DOHH2 (cell line): ENCODE data around the gene ANKRD40CL.

Experiments used
- H3F3A ChIP-seq: fragments of 200-600 bp; sonication (generic), shearing (Covaris generic); 2 replicates; pipeline ENCODE4 v1.6.0; 2016; ENCODE audit warnings: antibody characterized with exemption, mild to moderate bottlenecking; ENCODE audit not compliant: control insufficient read depth, insufficient read depth
- H3K27ac ChIP-seq: fragments of 200-600 bp; sonication (generic); 2 replicates; pipeline ENCODE4 v1.5.1; 2014; ENCODE audit warnings: low read depth, mild to moderate bottlenecking, low read length, moderate library complexity
- H3K27me3 ChIP-seq: fragments of 200-600 bp; sonication (generic); 2 replicates; pipeline ENCODE4 v1.6.1; 2014; ENCODE audit warnings: mild to moderate bottlenecking, low read length, mixed read lengths; ENCODE audit not compliant: control insufficient read depth
- H3K36me3 ChIP-seq: fragments of 200-600 bp; sonication (generic); 2 replicates; pipeline ENCODE4 v1.6.1; 2014; ENCODE audit warnings: mild to moderate bottlenecking, low read length, moderate library complexity, mixed read lengths; ENCODE audit not compliant: control insufficient read depth
- H3K4me1 ChIP-seq: fragments of 200-600 bp; sonication (generic); 2 replicates; pipeline ENCODE4 v1.6.1; 2014; ENCODE audit warnings: mild to moderate bottlenecking, low read length, mixed read lengths; ENCODE audit not compliant: control insufficient read depth
- H3K4me2 ChIP-seq: fragments of 200-600 bp; sonication (generic); 2 replicates; pipeline ENCODE4 v1.6.0; 2014; ENCODE audit warnings: mild to moderate bottlenecking, low read length, moderate library complexity
- H3K4me3 ChIP-seq: fragments of 200-600 bp; sonication (generic); 2 replicates; pipeline ENCODE4 v1.5.1; 2014; ENCODE audit warnings: mild to moderate bottlenecking, low read length, mixed read lengths
- H3K79me2 ChIP-seq: fragments of 200-600 bp; sonication (generic); 2 replicates; pipeline ENCODE4 v1.6.1; 2014; ENCODE audit warnings: mild to moderate bottlenecking, low read length, mixed read lengths; ENCODE audit not compliant: control insufficient read depth
- H3K9me2 ChIP-seq: fragments of 200-600 bp; sonication (generic); replicated peaks from 2 replicates; pipeline ENCODE4 v1.6.1; 2014; ENCODE audit warnings: mild to moderate bottlenecking, low read length, mixed read lengths; ENCODE audit not compliant: control insufficient read depth
- H3K9me3 ChIP-seq: fragments of 200-600 bp; sonication (generic); 2 replicates; pipeline ENCODE4 v1.6.1; 2014; ENCODE audit warnings: antibody characterized with exemption, low read length, mixed read lengths; ENCODE audit not compliant: control insufficient read depth, insufficient read depth
- H4K20me1 ChIP-seq: fragments of 200-600 bp; sonication (generic); 2 replicates; pipeline ENCODE4 v1.6.0; 2014; ENCODE audit warnings: low read depth, mild to moderate bottlenecking, antibody characterized with exemption, low read length, moderate library complexity; ENCODE audit not compliant: control insufficient read depth, insufficient read depth
- CTCF ChIP-seq: fragments of 200-600 bp; sonication (generic); IDR thresholded peaks from one replicate; pipeline ENCODE4 v1.5.1; 2014; ENCODE audit warnings: antibody characterized with exemption, mild to moderate bottlenecking, low read depth, low read length; ENCODE audit not compliant: poor library complexity, severe bottlenecking
- EZH2phosphoT487 ChIP-seq: fragments of 200-600 bp; sonication (generic); IDR thresholded peaks from 2 replicates; pipeline ENCODE4 v1.6.1; 2017; ENCODE audit warnings: borderline replicate concordance, mild to moderate bottlenecking, antibody characterized with exemption, low read length, moderate library complexity, mixed read lengths

The ANKRD40CL gene

GRCh38 chr17:50731575-50732460 is 35.5 kb downstream of the ANKRD40CL start:
- H3K27me3 ChIP-seq: no peaks in the 10 kb centered on the region
- H3K4me1 ChIP-seq: peaks cover 10% of the 10 kb centered on the region
- peaks cover 100% of the 10 kb centered on the region for H3K79me2 ChIP-seq
- peaks cover 4% of the 10 kb centered on the region for H3F3A ChIP-seq
- H3K9me2 ChIP-seq: no peaks in the 10 kb centered on the region
- no peak for TF ChIP-seq EZH2phosphoT487
- TF ChIP-seq CTCF: no peak
- H4K20me1 ChIP-seq: peaks cover 41% of the 10 kb centered on the region
- H3K36me3 ChIP-seq: peaks cover 58% of the 10 kb centered on the region
- no peak overlapping the region for H3K27ac ChIP-seq
- no peaks in the 10 kb centered on the region for H3K9me3 ChIP-seq
- no peak overlapping the region for H3K4me3 ChIP-seq
- no peak overlapping the region for H3K4me2 ChIP-seq

DNA sequence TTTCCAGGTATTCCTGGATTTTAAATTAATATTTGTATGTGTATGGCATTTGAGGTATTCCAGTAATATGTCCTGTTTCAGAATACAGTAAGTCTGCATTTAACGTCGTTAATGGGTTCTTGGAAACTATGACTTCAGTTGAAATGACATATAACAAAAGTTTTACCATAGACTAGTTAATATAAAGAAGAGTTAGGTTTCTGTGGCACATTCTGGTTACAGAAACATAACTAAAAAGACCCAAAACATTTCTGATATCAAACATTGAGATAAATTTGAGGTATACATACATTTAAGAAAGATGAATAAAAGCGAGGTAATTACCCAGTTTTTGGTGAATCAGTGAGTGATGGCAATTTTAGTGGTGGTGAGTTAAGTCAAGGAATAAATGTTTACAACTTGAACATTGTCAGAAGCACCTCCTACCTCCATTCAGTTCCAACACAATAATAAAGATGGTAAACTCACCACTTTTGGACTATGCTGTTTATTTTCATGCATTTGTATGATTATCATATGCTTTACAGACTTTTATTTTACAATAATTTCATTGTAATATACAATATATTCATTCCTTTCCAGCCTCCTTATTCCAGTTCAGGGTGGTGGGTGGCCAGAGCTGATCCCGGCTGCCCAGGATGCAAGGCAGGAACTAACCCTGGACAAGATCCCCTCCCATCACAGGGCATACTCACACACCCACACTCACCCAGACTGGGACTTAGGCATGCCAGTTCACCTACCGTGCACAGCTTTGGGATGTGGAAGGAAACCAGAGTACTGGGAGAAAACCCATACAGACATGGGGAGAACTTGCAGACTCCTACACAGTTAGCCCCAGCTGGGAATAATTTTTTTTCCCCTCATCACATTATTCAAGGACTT is 38.2 kb downstream of the ANKRD40CL start:
- peaks cover 100% of the 10 kb centered on the region for H3K79me2 ChIP-seq
- no peak overlapping the region for H3K27ac ChIP-seq
- H4K20me1 ChIP-seq: peaks cover 48% of the 10 kb centered on the region
- no peaks in the 10 kb centered on the region for H3K9me3 ChIP-seq
- H3K36me3 ChIP-seq: peaks cover 60% of the 10 kb centered on the region
- H3F3A ChIP-seq: peaks cover 2% of the 10 kb centered on the region; the same call in 1 of the 2 replicates
- H3K4me3 ChIP-seq: no peak overlapping the region
- peaks cover 15% of the 10 kb centered on the region for H3K4me1 ChIP-seq
- H3K4me2 ChIP-seq: no peak overlapping the region
- no peaks in the 10 kb centered on the region for H3K27me3 ChIP-seq
- H3K9me2 ChIP-seq: no peaks in the 10 kb centered on the region
- TF ChIP-seq EZH2phosphoT487 (no peak), CTCF (no peak)

DNA sequence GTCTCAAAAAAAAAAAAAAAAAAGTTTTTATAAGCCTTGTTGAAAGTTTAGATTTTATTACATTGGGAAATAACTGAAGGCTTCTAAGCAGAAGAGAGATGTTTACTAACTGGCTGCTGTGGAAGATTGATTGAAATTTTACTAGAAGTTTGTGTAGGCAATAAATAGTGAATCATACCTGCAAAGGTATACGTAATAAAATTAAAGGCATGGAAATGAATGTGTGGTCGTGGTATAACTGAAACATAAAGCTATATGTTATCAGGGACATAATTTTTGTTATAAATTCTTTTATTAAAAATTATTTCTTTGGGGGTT is 39.2 kb downstream of the ANKRD40CL start:
- no peak for TF ChIP-seq EZH2phosphoT487
- no peak for TF ChIP-seq CTCF
- Histone ChIP-seq H3K27me3 (no peaks in the 10 kb centered on the region), H3K79me2 (peaks cover 100% of the 10 kb centered on the region), H3K4me1 (peaks cover 25% of the 10 kb centered on the region), H3K9me3 (no peaks in the 10 kb centered on the region), H3K4me3 (no peak overlapping the region), H3K27ac (no peak overlapping the region), H3F3A (peaks cover 2% of the 10 kb centered on the region; the same call in 1 of the 2 replicates), H3K9me2 (no peaks in the 10 kb centered on the region), H3K4me2 (no peak overlapping the region), H4K20me1 (peaks cover 55% of the 10 kb centered on the region), H3K36me3 (peaks cover 71% of the 10 kb centered on the region)
